HG02763 (cell line): ENCODE data around the gene CAMTA1.

Experiments used
- ATAC-seq: cut with Tn5 transposase; IDR thresholded peaks from one replicate; pipeline ENCODE4 v1.9.1; 2021; ENCODE audit warnings: mild to moderate bottlenecking, moderate library complexity; ENCODE audit not compliant: unreplicated experiment

CAMTA1 gene

DNA sequence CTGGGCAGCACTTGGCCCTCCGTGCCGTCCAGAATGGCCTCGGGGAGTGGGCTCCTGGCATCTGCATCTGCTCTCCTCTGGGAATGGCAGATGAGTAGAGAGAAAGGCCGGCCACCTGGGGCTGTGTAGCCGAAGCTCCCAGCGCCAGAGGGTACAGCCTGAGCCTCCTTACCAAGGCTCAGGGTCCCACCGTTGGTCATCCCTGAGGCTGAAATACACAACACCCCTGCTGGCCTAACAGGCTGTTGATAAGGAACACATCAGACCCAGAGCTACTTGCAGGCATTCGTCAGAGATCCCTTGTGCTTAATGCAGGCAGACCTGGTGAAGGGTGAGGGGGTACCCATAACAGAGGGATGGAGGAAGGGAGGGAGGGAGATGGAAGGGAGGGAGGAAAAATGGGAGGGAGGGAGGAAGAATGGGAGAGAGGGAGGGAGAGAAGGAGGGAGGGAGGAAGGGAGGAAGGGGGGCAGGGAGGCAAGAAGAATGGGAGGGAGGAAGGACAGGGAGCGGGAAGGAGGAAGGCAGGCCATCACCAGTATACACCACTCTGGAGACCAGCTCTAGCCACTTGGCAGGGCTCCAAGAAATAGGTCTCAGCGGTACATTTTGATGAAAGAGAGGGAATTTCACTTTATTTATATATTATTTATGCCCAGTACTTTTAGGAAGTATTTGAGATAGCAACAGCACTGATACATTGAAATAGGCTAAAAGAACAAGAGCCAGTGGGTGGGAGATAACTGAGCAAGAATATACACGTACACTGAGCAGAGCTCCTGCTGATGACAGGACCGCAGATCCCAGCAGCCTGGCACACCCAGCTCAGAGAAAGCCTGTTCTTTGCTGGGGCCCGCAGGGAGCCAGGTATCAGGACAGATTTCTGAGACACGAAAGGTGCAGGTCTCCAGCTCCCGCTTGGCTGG lies 670.8 kb downstream of the CAMTA1 start:
- ATAC-seq, result no peak

DNA sequence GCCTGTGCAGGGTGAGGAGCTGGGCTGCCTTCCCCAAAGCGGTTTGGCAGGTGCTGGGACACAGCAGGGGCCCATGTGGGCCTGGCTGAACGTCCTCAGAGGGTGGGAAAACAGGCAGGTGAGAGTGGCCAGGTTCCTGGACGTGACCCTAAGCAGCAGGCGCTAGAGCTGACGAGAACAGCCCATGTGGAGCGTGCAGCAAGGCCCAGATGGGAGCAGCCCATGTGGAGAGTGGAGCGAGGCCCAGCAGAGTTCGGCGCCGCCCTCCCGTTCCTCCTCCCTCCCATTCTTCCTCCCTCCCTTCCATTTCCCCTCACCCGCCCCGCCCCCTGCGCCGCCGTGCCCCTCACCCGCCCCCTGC lies 671.4 kb downstream of the CAMTA1 start:
- no peak for ATAC-seq

DNA sequence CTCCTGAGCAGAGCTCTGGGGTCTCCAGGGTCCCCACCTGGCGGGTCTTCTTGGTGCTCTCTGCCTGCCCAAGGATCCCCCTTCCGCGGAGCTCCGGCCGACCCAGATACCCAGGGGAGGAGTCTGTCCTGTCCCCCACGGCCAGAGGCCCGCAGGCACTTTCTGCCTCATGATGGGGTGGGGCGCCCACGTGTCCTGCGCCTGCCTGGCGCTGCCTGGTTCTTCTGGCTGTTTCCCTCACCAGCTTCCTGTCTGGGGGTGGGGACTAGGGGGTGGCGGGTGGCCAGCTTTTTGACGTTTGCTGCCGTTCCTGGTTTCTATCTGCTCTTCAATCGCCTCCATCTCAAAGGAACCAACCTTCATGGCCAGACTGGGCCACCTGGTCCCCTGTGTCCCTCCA lies 672.6 kb downstream of the CAMTA1 start:
- no peak for ATAC-seq

DNA sequence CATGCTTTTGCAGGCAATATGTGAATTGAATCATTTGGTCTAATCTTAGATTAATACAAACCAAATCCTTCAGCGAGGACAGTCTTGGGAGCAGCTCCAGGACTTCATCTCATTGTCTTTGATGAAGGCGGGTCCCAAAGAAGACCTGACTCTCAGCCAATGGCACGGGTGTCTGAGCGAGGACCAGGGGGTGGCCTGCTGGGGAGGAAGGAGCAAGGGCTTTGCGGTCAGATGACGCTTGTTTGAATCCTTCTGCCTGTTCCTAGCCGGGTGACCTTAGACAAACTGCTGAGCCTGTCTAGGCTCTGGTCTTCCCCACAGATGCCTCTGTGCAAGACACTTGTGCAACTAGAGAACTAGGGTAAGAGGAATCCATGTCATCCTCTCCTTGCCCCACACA lies 673.7 kb downstream of the CAMTA1 start:
- ATAC-seq, result no peak

DNA sequence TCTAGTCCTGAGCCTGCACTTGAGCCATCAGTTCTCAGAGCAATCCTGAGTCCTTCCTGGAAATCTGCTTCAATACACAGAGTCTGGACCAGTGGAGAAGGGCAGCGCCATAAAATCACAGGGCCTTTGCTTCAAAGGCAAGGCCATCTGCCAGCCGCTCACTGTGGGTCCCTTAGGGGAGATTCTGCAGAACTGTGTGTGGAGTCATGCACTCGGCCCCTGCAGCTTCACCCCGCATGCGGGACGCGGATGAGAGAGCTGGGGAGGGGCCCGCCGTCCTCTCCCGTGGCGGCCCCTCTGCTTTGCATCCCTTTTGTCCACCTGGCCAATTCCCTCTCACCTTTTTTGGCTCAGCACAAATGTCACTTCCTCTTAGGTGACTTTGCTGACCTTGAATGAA lies 674.7 kb downstream of the CAMTA1 start:
- ATAC-seq, result no peak

DNA sequence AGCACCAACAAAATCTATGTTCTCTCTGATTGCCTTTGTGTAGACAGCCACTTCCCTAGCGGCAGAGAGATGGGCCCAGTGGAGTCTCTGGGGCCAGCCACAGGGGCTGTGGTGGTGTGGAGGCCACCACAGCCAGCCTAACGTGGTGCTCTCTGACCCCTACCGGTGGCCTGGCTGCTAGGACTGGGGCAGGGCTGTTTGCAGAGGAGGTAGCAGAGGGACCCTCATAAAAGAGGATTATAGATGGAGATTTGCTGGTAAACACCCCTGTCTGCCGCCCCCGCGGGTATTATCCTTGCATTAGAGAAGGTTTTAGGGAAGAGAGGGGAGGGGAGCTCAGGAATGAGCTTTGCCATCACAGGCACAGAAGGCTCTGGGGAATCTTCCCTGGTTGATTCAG lies 675.6 kb downstream of the CAMTA1 start:
- no peak for ATAC-seq

DNA sequence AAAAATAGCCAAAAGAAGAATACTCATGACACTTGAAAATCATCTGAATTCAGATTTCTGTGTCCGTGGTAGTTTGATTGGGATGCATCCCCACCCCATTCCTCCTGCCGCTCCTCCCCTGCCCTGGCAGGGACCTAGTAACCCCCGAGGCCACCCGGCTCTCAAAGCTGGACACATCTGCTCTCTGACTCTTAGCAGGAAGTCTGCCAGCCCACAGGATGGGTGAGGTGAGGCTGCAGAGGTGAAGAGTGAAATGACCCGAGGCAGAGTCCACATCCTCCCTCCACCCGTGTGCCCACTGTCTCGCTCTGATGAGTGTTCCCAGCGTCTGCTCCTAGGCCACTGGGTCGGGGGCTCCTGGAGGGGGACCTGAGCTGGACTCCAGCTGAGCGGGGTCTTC lies 677.4 kb downstream of the CAMTA1 start:
- ATAC-seq, result no peak

DNA sequence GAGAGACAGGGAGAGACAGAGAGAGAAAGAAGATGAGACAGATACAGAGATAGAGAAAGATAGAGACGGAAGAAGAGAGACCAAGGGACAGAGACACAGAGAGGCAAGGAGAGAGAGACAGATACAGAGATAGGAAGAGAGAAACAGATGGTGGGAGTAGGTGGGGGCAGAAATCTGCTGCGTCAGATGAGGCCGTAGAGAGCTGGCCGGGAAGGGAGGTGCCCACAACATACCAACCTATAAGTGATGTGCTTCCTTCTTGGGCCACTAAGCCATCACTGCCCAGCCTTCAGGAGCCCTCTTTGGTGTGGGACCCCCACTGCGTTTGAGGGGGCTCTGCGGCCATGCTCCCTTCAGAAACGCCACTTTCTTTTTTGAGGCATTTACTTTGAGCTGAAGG lies 678.3 kb downstream of the CAMTA1 start:
- no peak for ATAC-seq

DNA sequence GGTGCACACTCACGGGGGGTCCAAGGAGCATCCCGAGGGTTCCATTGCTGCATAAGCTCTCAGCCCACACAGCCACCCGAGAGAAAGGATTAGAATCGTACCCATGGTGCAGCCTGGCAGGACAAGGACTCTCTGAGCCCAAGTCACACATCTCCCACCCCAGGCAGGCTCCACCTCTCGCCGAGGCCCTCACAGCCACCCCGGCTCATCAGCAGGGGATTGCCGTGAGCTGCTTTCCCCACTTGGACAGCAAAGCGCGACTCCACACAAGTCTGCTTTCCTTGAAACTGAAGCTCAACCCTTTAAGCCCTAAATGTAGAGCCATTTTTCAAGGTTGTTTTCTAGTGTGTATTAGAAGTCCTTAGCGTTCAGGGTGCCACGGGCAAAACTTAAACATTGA lies 679.5 kb downstream of the CAMTA1 start:
- ATAC-seq, result no peak

DNA sequence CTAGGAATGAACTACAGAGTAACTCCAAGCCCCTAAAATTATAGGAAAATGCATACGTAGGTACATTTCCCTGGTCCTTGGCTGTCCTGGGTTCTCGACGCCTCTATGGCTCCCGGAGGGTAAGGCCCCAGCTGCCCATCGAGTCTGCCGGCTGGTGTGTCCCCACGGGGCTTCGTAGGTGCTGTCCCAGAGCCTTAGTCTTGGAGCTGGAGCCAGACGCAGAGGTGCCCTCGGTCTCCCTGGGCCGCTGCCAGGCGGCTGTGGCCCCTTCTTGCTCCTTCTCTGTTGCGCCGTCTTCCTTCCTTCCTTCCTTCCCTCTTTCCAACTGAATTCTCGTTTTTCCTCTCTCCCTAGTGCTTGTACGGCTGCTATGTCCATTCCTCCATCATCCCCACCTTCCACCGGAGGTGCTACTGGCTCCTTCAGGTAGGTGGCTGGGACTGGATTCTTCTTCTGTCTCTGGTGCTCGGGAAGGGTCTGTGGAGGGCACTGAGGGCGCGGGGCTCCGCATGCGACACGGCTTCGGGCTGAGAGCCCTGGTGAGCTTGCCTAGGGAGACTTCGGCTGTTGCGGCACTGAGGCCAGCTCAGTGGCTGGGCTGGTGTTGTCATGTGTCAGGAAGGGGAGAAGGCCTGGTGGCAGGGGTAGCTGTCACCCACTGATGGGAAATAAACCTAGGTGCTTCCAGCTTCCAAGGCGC lies 682.4 kb downstream of the CAMTA1 start:
- ATAC-seq, result no peak

DNA sequence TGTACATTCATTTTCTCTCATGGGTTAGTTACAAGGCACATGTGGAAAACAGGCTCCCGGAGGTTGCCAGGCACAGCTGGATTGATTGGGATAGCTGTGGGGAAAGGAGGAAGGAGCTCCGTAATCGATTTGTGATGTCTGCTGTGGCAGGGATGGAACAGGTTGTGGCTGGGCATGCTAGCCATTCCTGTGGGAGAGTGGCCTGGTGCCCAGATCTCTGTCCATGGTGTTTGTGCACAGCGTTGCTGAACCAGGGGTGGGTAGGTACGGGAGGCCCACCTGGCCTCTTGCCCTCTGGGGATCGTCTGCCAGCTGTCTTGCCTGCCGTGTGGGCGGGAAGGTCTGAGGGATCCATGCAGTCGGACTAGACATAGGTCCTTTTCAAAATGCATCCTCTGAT lies 683.0 kb downstream of the CAMTA1 start:
- ATAC-seq, result no peak

DNA sequence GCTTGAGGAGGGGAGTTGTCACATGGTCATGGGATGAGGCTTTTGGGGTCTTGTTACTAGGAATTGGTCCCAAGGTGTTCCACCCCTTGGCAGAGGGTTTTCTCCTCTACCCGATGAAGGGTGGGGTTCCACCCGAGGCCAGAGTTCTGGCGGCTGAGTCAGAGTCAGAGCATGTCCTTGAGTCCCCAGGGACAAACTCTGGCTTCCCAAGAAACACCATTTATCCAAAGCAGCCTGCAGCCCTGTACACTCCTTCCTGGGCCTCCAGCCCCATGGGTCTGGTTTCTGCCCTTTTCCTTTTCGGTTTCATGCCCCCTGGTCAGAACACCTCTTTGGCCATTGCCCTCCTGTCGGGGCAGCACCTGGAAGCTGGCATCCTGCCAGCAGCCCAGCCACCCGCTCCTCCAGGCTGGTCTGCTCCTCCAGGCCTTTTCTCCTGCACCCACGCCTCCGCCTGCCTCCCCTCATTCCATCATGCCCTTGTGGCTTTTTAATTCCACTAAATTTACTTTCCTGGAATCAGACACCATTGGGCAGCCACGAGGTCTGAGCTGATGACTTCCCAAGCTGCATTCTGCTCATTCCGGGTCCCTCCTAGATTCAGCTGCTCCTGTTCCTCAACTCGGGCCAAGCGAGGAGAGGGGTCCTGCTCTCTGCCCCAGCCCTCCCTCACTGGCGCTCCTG lies 684.1 kb downstream of the CAMTA1 start:
- no peak for ATAC-seq

DNA sequence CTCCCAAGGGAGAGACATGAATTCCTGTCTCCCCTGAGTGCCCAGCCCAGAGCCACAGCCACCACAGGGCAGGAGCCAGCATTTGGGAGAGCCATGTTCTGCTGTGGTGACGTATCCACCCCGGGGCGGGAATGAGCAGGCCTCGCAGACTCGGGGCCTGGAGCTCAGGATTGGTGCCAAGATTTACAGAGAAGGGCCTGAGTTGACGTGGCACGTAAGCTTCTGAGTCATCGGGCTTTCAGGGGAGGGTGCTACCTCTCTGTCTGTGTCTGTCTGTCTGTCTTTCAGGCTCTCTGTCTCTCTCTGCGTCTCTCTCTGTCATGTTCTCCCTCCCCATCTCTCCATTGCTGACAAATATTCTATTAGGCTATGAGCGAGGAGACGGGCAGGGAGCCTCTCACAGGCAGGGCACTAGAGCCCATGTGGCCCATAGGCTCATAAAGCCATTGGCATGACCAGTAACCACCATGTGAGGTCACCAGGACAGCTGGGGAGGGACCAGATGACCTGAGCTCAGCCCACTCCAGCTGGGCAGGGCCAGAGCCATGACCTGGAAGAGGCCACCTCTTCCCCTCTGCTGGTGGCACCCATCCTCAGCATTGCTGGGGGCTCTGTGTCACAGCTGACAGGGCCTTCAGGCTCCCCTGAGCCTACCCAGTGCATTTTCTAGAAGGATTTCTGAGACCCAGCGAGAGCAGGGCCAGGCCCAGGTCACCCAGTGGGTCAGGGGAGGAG lies 685.8 kb downstream of the CAMTA1 start:
- ATAC-seq, result no peak

DNA sequence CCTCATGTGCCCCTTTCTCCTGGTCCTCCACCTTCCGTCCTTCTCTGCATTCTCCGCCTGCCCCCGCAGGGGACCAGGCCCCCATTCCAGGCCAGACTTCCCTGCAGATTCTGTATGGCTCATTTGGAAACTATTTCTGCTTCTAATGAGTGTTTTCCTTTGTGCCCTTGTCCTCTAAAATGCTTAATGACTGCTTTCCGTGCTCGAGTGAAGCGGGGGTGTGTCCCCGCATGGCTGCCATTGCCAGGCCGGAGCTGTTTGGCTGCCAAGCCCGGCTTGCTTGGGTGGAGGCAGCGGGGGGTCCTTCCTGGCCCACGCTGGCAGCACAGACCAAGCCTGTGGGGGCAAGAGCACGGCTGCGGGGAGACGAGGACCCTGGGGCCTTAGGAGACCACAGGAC lies 686.6 kb downstream of the CAMTA1 start:
- ATAC-seq, result no peak

DNA sequence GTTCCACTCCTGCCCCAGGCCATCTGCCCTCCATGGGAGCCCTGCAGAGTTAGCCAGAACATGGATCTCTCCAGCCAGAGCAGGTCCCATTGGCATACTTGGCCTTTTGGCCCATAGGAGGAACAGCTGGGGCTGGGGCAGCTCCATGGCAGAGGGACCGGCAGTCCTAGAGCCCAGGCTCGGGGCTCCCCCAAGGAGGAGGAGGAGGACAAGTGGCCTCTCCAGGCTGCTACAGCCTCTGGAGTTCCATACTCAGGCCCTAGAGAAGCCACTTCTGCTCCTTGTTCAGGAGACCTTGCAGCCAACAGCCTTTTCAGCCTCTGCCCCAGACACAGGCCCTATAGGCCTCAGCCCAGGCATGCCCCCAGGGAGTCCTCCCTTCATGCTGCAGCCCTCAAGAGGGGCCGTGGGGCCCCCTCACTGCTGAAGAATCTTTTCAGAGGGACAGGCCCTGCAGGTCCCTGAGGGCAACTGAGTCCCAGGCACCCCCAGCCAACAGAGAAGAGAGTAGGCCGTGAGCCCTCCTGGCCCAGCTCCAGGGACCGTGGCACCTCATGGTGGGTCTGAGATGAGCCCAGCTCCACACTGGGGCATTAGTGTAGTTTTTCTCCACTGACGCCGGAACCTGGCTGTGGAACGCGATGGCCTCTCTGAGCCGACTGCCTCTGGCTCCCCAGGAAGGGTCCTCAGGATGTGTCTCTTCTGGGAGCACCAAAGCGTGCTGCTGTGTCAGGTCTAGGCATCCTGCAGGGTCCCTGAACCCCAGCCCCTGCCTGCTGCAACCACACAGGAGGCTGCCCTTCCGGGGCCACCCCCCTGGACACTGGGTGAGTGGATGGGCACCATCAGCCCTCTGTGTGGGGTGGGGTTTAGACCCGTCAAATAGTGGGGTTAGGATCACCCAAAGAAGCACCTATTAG lies 688.2 kb downstream of the CAMTA1 start:
- ATAC-seq, result no peak

DNA sequence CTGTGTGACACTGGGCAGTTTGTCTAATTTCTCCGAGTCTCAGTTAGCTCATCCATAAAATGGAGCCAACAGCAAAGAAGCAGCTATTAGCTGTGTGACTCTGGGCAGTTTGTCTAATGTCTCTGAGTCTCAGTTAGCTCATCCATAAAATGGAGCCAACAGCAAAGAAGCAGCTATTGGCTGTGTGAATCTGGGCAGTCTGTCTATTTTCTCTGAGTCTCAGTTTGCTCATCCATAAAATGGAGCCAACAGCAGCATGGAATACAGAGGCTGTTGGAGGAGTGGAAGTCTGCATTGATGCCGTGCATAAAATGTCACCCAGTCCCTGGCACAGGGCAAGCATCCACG lies 688.9 kb downstream of the CAMTA1 start:
- no peak for ATAC-seq

DNA sequence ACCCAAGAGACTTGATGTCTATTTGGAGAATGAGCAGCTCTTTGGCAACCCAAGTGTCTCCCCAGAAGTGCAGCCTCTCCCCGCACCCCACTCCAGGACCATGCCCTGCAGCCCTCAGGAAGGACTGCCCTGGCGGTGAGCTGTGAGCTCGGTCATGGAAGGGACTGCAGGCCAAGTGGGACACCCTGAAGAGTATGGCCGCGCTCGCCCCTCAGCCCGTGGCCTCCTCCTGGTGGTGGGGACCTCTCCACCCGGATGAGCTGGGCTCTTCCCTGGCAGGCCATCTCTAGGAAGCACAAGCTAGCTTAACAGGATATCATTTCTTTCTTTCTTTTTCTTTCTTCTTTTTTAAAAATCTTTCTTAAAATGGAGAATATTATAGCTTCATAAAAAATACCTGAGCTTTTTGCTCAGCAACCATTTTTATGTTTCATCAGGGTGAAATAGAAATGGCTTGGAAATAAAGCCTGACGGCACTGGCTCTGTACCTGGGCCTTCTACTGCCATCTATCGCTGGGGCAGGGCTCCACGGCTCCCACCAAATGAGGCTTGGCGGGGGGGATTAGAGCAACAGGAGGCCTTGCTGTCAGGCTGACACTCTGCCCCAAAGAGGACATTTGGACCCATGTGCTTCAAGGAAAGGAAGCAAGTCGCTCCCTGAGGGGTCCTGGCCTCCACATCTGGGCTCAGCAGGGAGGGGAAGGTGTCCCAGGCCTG lies 689.7 kb downstream of the CAMTA1 start:
- no peak for ATAC-seq

DNA sequence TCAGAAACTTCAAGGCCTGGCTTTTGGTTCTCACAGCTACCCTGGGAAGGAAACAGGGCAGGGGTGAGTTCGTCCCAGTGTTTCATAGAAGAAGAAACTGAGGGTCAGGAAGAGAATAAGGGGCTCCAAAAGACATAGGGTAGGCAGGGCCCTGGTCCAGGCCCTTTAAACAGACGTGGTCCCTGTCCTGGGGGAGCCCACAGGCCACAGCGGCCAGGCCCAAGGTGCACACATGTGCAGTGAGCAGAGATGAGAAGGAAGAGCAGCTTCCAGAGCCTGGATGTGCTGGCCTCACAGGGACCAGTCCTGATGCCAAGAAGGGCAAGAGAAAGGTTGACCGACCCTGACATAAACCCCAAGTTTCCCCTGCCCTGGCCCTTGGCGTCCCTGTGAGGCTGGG lies 690.4 kb downstream of the CAMTA1 start:
- no peak for ATAC-seq

DNA sequence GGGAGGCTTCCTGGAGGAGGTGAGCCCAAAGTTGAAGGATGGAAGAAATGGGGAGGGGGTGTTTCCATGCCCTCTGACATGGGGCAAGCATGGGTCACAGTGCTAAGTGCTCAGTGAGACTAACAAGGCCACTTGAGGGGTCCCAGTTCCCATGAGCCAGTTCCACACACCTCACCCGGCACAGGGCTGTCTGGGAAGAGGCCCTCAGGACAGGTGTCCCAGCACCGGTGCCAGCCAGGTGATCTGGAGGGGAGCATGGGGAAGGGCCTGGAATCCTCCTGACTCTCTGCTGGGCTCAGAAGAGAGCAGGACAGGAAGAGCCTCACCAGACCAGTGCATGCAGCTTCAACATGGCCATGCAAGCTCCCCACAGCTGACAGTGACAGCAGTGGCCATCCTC lies 691.1 kb downstream of the CAMTA1 start:
- no peak for ATAC-seq
